Smooth muscle cell (in vitro differentiated cells): ENCODE measurements around the gene CIAO2B. TPM values are rescaled to one million over a fixed set of nuclear protein-coding genes. Genes with fewer than 3 reads are reported as not detected.

ENCODE experiments used
- DNase-seq: peaks from one replicate; lab custom pipeline; 2025; ENCODE audit not compliant: unreplicated experiment; lab: John Stamatoyannopoulos, UW
- H2AFZ ChIP-seq: fragments of 200-600 bp; sonication (generic); 2 replicates; pipeline ENCODE4 v1.6.0; 2016; ENCODE audit warnings: antibody characterized with exemption, low read depth, mild to moderate bottlenecking
- H3F3A ChIP-seq: fragments of 200-600 bp; sonication (generic); 2 replicates; pipeline ENCODE4 v1.6.0; 2017; ENCODE audit warnings: antibody characterized with exemption, low read depth
- H3K27ac ChIP-seq: fragments of 200-600 bp; sonication (generic); 2 replicates; pipeline ENCODE4 v1.5.1; 2016; ENCODE audit warnings: low read depth, mild to moderate bottlenecking
- H3K27me3 ChIP-seq: fragments of 200-600 bp; sonication (generic); 2 replicates; pipeline ENCODE4 v1.6.1; 2016; ENCODE audit warnings: low read depth, mild to moderate bottlenecking
- H3K36me3 ChIP-seq: fragments of 200-600 bp; sonication (generic); 2 replicates; pipeline ENCODE4 v1.5.1; 2016; ENCODE audit warnings: low read depth
- H3K4me1 ChIP-seq: fragments of 200-600 bp; sonication (generic); 2 replicates; pipeline ENCODE4 v1.5.1; 2016; ENCODE audit warnings: low read depth
- H3K4me2 ChIP-seq: fragments of 200-600 bp; sonication (generic); 2 replicates; pipeline ENCODE4 v1.6.0; 2016; ENCODE audit warnings: mild to moderate bottlenecking
- H3K4me3 ChIP-seq: fragments of 200-600 bp; sonication (generic); 2 replicates; pipeline ENCODE4 v1.5.1; 2016; ENCODE audit warnings: mild to moderate bottlenecking
- H3K79me2 ChIP-seq: fragments of 200-600 bp; sonication (generic); 2 replicates; pipeline ENCODE4 v1.6.0; 2016; ENCODE audit warnings: low read depth, mild to moderate bottlenecking
- H3K9ac ChIP-seq: fragments of 200-600 bp; sonication (generic); 2 replicates; pipeline ENCODE4 v1.6.0; 2016; ENCODE audit warnings: low read depth
- H3K9me3 ChIP-seq: fragments of 200-600 bp; sonication (generic); replicated peaks from 2 replicates; pipeline ENCODE4 v1.5.1; 2016; ENCODE audit warnings: low read depth
- H4K20me1 ChIP-seq: fragments of 200-600 bp; sonication (generic); 2 replicates; pipeline ENCODE4 v1.6.0; 2016; ENCODE audit warnings: low read depth
- CTCF ChIP-seq: fragments of 200-600 bp; sonication (generic); IDR thresholded peaks from 2 replicates; pipeline ENCODE4 v1.5.1; 2017; ENCODE audit warnings: borderline replicate concordance, mild to moderate bottlenecking, antibody characterized with exemption; ENCODE audit not compliant: insufficient read depth, poor library complexity, severe bottlenecking
- WGBS: methylation state at CpG from one replicate; pipeline ENCODE4 v1.1.7; 2016; ENCODE audit warnings: low lambda C conversion rate; 5-methylcytosine and 5-hydroxymethylcytosine counted together
- polyA plus RNA-seq: library from polyadenylated mRNA; unstranded; fragments of >200 nt; fragmentation: Nextera tagmentation; extraction: Ambion mirVana; gene quantifications from 2 replicates; pipeline ENCODE4 v1.2.1, GENCODE V29; 2016
- total RNA-seq: library from RNA; depleted of rRNA; stranded (reverse); fragments of >200 nt; gene quantifications from 2 replicates; pipeline ENCODE4 v1.2.3, GENCODE V29; 2014

Gene CIAO2B
- total and polyA plus RNA-seq, 2 experiments from 2014 or later, result 141 to 173 TPM

DNA sequence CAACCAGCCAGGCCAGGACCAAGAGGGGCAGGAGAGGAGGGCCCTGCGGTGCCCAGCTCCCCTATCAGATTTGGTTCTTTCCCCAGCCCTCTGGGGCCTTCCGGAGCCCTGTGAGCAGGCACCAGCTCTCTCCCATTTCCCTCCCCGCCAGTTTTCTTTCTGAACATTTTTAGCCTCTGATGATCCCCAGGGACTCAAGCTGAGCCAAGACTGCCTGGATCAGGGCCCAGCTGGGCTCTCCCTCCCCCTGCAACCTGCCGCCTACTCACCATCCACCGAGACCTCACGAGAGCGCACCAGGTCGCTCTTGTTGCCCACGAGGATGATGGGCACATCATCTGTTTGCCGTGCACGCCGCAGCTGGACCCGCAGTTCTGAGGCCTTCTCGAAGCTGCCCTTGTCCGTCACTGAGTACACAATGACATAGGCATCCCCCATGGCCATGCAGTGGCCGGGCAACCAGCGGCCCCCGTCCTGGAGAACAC is 10.9 kb downstream of the CIAO2B start:
- Histone ChIP-seq H3K27me3 (peaks cover 25% of the 10 kb centered on the region), H3K79me2 (no peaks in the 10 kb centered on the region), H3F3A (peaks cover 4% of the 10 kb centered on the region), H3K27ac (no peak overlapping the region), H3K36me3 (no peaks in the 10 kb centered on the region), H3K9ac (no peak overlapping the region), H3K4me1 (peaks cover 6% of the 10 kb centered on the region), H3K9me3 (no peaks in the 10 kb centered on the region), H2AFZ (no peak overlapping the region), H3K4me3 (no peak overlapping the region), H3K4me2 (no peak overlapping the region), H4K20me1 (no peaks in the 10 kb centered on the region)
- whole genome bisulfite sequencing, result 86% methylated on average over 18 of the region's 18 CpGs
- no peak for DNase-seq
- TF ChIP-seq CTCF, result no peak

DNA sequence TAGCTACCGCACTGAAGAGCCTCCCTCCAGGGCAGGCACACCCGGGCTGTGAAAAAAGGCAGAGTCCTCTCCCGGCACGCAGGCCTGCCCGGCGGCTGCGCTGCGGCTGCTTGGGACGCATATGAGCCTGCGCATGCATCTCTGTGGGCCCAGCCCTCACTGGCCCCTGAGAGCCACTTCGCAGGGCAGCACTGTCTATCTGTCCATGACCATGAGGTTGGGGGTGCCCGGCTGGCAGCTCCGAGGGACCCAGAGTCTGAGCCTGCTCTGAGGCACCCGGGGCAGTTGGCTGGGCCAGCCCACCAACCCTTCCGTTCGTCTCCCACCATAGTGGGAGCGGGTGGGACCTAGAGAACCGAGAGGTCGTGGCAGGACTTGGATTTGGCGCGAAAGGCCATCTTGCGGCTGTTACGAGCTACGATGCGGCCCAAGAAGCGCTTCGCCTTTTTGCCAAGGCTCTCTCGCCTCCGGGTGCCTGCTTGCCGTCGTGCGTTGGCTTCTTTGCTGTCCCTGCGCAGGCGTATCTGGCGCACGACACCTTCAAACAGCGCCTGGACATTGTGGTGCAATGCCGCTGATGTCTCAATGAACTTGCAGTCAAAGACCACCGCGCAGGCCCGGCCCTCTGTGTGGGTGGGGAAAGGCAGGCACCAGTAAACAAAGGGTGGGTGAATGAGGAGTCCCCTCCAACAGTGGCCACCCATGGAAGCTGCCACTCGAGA is 12.3 kb downstream of the CIAO2B start:
- peaks cover 6% of the 10 kb centered on the region for H3K4me1 ChIP-seq
- H3K4me3 ChIP-seq, result no peak overlapping the region
- no peak overlapping the region for H3K4me2 ChIP-seq
- H4K20me1 ChIP-seq, result no peaks in the 10 kb centered on the region
- H3K27me3 ChIP-seq, result peaks cover 25% of the 10 kb centered on the region
- peaks cover 4% of the 10 kb centered on the region for H3F3A ChIP-seq
- H3K9me3 ChIP-seq, result no peaks in the 10 kb centered on the region
- 91% methylated on average over 42 of the region's 42 CpGs for WGBS
- no peaks in the 10 kb centered on the region for H3K36me3 ChIP-seq
- no peak overlapping the region for H2AFZ ChIP-seq
- no peak for TF ChIP-seq CTCF
- H3K79me2 ChIP-seq, result no peaks in the 10 kb centered on the region
- no peak overlapping the region for H3K9ac ChIP-seq
- no peak for DNase-seq
- H3K27ac ChIP-seq, result no peak overlapping the region

GRCh38 chr16:66920924-66921680 is 13.1 kb downstream of the CIAO2B start:
- H3K9ac ChIP-seq, result no peak overlapping the region
- no peak for DNase-seq
- H4K20me1 ChIP-seq, result no peaks in the 10 kb centered on the region
- H2AFZ ChIP-seq, result no peak overlapping the region
- TF ChIP-seq CTCF, result no peak
- H3K9me3 ChIP-seq, result no peaks in the 10 kb centered on the region
- no peaks in the 10 kb centered on the region for H3K79me2 ChIP-seq
- H3F3A ChIP-seq, result no peaks in the 10 kb centered on the region
- no peaks in the 10 kb centered on the region for H3K36me3 ChIP-seq
- WGBS, result 89% methylated on average over 9 of the region's 9 CpGs
- peaks cover 6% of the 10 kb centered on the region for H3K4me1 ChIP-seq
- H3K4me3 ChIP-seq, result no peak overlapping the region
- no peak overlapping the region for H3K4me2 ChIP-seq
- H3K27ac ChIP-seq, result no peak overlapping the region
- peaks cover 25% of the 10 kb centered on the region for H3K27me3 ChIP-seq

DNA sequence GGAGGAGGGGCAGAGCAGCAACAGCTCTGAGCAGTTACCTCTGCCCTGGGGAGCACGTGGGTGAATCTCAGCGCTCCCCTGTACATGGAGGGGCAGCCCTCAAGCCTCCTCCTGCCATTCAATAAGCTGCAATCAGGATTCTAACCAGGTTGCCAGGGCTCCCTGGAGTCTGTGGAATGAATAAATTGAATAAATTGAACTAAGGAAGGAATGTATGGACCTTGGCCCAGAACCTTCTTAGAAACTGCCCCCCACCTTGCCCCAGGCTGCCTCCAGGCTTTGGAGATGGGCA is 14.0 kb downstream of the CIAO2B start:
- WGBS, result 52% methylated on average over 2 of the region's 2 CpGs
- DNase-seq, result no peak
- H2AFZ ChIP-seq, result no peak overlapping the region
- no peaks in the 10 kb centered on the region for H3K9me3 ChIP-seq
- H3K4me3 ChIP-seq, result no peak overlapping the region
- H3K27me3 ChIP-seq, result peaks cover 22% of the 10 kb centered on the region
- H3K79me2 ChIP-seq, result no peaks in the 10 kb centered on the region
- no peak overlapping the region for H3K4me2 ChIP-seq
- H3K27ac ChIP-seq, result no peak overlapping the region
- no peaks in the 10 kb centered on the region for H4K20me1 ChIP-seq
- H3K9ac ChIP-seq, result no peak overlapping the region
- H3K4me1 ChIP-seq, result peaks cover 2% of the 10 kb centered on the region
- no peak for TF ChIP-seq CTCF
- H3F3A ChIP-seq, result no peaks in the 10 kb centered on the region
- no peaks in the 10 kb centered on the region for H3K36me3 ChIP-seq
